ENCODE data around the gene IL6R. TPM values are rescaled to one million over a fixed set of nuclear protein-coding genes. Genes with fewer than 3 reads are reported as not detected.

The IL6R gene
- total and polyA plus RNA-seq, 2 donors (not counting 1 experiment from before 2014, with no cell fraction given): 3.5 to 5.3 TPM

GRCh38 chr1:154391086-154391770 lies 13.9 kb upstream of the IL6R start:
- intact Hi-C loops (cut with micrococcal nuclease): no loop called here

More at GRCh38 chr1:154391086-154391770, 13.9 kb upstream of the IL6R start:
- Histone ChIP-seq H3K27me3 (replicated peaks in 1 of 4; ENCODE audit: control extremely low read depth in 1 of 4, control insufficient read depth in 3 of 4, insufficient read depth in 4 of 4, low read length in 3 of 4) (no peaks in the 10 kb centered on the region), H3K9ac (ENCODE audit: low read length) (no peak overlapping the region), H3K79me2 (ENCODE audit: control insufficient read depth, insufficient read depth, low read length) (no peaks in the 10 kb centered on the region), H3K4me1 (ENCODE audit: control insufficient read depth in 2 of 2, insufficient read depth in 2 of 2, low read length in 2 of 2) (peaks cover 0 to 7% of the 10 kb centered on the region in 2 donors), H2AFZ (ENCODE audit: insufficient read depth, low read depth, low read length, poor library complexity, severe bottlenecking) (no peak overlapping the region), H3K9me3 (ENCODE audit: control extremely low read depth in 1 of 3, control insufficient read depth in 2 of 3, insufficient read depth in 1 of 3, low read length in 2 of 3) (peaks cover 0 to 7% (median 0%) of the 10 kb centered on the region in 3 donors), H3K4me3 (ENCODE audit: control extremely low read depth in 1 of 5, extremely low read depth in 1 of 5, insufficient read depth in 1 of 5, low read depth in 2 of 5, low read length in 4 of 5) (no peak overlapping the region), H3K36me3 (replicated peaks in 1 of 2; ENCODE audit: control extremely low read depth in 1 of 2, control insufficient read depth in 1 of 2, extremely low read depth in 1 of 2, insufficient read depth in 2 of 2, low read length in 1 of 2) (no peaks in the 10 kb centered on the region), H3K27ac (ENCODE audit: low read length in 2 of 2) (no peak overlapping the region), H4K20me1 (ENCODE audit: control insufficient read depth, insufficient read depth, low read length, poor library complexity, severe bottlenecking) (no peaks in the 10 kb centered on the region), H3K4me2 (replicated peaks; ENCODE audit: low read depth, low read length, poor library complexity, severe bottlenecking) (no peak overlapping the region)
- TF ChIP-seq EZH2 (IDR thresholded peaks at IDR 0.05; ENCODE audit: borderline replicate concordance, insufficient read depth, low read depth, low read length, poor library complexity, severe bottlenecking) (no peak), CTCF (IDR thresholded peaks at IDR 0.05) (no peak)
- WGBS (ENCODE audit: insufficient coverage): 94% methylated on average over 5 of the region's 9 CpGs
- Mint-ChIP-seq H3K27ac (no peak overlapping the region), H3K4me1 (peaks cover 6% of the 10 kb centered on the region), H3K9me3 (ENCODE audit: insufficient read depth) (no peaks in the 10 kb centered on the region), H3K27me3 (no peaks in the 10 kb centered on the region), H3K4me3 (no peak overlapping the region)
- ATAC-seq (ENCODE audit: low read depth): no peak
- ChIA-PET CTCF (no interaction called here), POLR2A (interaction anchor here (0.6 kb wide), 1 partner anchor 489 kb away, joined by 5 read pairs; no protein-coding TSS in a partner anchor)
- DNase-seq: no peak

Data from B cell (primary cell).